HS-5 (cell line): ENCODE data around the gene ART5.
"Not testable (repeated sequence)": the region's sequence is repeated elsewhere in the genome, so short reads cannot be mapped to it uniquely, and the experiment has no call there.

Experiments
- DNase-seq: peaks from one replicate; pipeline ENCODE4 v3.0.0-alpha.2; 2012; ENCODE audit warnings: low read depth

The ART5 gene

DNA sequence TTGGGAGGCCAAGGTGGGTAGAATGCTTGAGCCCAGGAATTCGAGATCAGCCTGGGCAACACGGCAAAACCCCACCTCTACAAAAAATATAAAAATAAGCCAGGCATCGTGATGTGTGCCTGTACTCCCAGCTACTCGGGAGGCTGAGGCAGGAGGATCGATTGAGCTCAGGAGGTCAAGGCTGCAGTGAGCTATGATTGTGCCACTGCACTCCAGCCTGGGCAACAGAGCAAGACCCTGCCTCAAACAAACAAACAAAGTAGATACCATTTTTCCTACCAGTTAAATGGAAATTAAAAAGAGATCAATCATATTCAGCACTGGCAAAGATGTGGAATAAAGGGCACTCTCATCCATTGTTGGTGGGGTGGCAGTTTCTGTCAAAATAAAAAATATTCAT lies 15.5 kb upstream of the ART5 start:
- DNase-seq = not testable (repeated sequence)

DNA sequence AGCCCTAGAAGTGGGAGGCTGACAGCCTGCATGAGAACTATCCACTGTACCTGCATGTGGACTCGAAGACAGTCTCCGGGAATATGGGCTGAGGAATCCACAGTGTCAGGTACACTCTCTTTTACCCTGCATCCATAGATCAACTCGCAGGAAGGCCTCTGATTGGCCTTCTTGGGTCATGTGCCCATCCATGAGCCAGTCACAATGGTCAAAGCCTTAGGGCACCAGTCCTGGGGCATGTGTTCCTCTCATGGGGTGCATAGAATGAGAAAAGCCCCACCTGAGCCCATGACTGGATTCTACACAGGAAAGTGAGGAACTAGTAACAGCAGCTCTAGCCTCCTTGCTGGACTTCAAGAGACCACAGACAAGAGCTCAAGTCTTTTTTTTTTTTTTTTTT lies 13.8 kb upstream of the ART5 start:
- no peak for DNase-seq

DNA sequence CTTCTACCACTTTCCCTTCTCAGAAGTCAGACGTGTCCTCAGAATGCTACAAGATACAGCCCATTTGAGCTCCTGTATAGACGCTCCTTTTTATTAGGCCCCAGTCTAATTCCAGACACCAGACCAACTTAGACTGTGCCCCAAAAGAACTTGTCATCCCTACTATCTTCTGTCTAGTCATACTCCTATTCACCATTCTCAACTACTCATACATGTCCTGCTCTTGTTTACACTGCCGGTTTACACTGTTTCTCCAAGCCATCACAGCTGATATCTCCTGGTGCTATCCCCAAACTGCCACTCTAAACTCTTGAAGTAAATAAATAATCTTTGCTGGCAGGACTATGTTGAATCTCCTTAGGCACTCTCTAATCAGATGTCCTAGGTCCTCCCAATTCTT lies 10.7 kb upstream of the ART5 start:
- not testable (repeated sequence) for DNase-seq

DNA sequence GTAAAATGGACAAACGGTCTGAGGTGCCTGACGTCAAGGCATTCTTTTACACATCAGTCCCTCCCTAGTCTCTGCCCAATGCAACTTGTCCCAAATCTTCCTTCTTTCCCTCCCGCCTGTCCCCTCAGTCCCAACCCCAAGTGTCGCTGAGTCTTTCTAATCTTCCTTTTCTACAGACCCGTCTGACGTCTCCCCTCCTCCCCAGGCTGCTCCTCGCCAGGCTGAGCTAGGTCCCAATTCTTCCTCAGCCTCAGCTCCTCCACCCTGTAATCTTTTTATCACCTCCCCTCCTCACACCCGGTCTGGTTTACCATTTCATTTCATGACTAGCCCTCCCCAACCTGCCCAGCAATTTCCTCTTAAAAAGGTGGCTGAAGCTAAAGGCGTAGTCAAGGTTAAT lies 7.6 kb upstream of the ART5 start:
- DNase-seq = not testable (repeated sequence)

DNA sequence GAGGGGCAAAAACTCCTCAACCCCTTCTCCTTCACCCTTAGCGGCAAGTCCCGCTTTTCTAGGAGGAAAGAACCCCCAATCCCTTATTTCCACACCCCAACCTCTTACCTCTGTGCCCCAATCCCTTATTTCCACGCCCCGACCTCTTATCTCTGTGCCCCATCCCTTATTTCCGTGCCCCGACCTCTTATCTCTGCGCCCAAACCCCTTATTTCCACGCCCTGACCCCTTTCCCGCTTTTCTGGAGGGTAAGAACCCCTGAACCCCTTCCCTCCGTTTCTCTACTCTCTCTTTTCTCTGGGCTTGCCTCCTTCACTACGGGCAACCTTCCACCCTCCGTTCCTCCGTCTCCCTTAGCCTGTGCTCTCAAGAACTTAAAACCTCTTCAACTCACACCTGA lies 7.1 kb upstream of the ART5 start:
- DNase-seq = not testable (repeated sequence)

DNA sequence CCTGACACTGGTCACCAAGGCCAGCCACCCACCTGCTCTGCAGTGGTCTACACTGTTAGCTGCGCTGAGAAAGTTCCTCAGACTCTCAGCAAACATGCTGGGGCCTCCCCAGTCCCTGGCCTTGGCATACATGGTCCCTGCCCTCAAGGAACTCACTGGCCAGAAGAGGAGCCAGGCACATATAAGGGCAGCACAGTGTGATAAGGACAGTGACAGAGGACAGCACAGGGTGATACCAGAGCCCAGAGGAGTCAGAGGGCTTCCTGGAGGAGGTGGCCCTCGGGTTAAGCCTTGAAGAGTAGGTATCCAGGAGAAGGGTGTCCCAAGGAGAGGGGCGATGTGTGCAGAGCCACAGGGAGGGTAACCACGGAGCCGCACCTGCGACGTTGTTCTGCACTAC lies 3.8 kb upstream of the ART5 start:
- DNase-seq = no peak

DNA sequence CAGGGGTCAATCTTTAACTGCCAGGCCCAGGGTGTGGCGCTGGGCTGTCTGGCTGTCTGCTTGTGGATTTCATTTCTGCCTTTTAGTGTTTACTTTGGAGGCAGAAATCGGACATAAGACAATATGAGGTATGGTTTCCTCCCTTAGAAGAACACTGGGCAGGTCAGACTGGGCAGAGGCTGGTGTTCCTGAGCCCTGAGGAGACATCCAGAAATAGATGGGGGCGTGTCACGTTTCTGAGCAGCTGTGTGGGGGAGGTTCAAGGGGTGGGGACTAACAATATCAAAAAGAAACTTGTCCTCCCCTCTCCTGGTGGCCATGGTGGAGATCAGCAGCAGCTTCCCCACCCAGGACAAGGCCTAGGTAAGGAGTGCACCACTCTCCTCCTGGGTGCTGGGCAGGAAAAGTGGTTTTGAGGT lies 3.0 kb upstream of the ART5 start, which contains the start of gene ART1:
TSS of gene ART1 (plus strand) at position 312 of the 419 bp plus-strand sequence. CDS start 14,086 bp downstream, outside the sequence.
- DNase-seq = no peak

DNA sequence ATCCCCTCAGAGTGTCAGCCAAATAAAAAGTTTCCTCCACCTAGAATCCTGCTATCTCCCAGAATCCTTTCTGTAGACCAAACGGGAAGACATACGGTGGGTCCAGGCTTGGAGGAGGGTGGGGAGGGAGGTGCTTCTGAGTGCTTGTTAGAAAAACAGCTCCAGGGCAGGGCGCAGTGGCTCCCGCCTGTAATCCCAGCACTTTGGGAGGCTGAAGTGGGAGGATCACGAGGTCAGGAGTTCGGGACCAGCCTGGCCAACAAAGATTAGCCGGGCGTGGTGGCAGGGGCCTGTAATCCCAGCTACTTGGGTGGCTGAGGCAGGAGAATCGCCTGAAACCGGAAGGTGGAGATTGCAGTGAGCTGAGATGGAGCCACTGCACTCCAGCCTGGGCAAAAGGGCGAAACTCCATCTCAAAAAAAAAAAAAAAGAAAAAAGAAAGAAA lies 1.3 kb upstream of the ART5 start:
- DNase-seq = not testable (repeated sequence)

DNA sequence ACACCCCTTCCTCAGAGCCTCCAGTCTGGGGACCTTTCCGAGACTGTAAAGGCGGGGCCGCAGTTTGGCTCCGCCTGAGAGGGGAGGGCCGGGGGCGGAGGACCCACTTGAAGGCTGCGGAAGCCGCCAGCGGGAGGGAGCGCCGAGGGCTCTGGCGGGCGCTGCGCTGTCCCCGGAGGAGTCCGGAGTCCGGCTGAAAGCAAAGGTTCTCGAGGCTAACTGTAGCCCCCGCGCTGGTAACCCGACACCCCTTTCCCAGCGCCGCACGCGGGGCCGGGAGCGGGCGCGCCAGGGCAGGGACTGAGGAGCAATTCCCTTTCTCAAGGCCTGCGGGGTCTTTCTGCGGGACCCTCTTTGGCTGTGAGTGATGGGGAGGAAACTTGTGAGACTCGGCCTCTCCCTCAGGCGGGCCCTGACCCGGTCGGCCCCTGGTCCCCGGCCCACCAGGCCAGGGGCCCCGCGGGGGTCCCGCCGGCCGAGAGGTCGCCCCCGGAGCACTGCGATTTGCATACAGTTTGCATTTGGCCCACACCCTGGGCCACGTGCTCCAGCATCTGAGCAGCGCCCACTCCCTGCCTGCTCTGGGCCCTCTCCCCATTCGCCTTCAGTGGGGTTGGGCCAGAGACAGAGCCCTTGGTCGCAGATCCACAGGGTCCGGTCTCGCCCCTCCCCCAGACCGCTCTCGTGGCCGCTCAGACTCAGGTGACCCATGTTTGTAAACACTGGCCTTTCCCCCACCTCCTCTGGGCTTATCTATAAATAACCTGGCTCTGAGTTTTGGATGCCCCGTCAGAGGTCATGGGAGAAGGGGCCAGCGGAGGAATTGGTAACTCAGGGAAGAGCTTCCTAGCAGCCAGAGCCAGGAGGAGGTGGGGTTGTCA lies 519 bp upstream of the ART5 start:
- no peak for DNase-seq

DNA sequence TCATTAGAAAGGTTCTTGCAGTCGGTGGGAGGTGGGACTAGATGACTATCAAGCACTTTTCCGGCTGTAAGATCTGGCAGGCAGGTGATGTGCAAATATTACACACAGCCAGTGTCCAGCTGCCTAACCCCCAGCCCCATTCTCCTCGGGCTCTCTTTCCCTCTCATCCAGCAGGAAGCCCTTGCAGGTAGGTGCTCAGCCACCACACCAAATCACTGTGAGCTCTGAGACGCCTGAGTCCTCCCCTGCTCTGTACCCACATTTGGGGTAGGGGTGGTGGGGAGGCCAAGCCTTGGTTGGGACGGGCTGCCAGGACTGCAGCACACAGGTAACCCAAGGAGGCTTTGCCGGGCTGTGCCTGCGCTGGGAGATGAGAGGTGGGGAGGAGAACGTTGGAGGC lies 601 bp downstream of the ART5 start:
- DNase-seq = no peak

DNA sequence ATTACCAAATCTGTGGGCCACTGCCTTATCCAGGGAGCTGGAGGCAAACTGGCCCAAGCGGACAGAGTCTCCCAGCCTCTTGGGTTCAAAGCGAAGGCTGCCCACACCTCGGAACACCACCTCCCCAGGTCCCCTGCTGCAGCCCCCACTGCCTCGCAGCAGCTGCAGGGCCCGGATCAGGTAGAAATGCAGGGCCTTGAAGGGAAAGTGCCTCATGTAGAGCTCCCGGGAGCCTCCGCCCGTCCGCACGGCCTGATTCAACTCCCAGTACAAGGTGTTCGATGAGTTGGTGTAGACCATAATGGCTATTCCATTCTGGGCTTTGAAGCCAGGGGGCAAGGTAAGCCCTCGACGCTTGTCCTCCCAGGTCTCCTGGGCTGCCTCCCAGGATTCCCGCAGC lies 2.0 kb downstream of the ART5 start:
- no peak for DNase-seq

DNA sequence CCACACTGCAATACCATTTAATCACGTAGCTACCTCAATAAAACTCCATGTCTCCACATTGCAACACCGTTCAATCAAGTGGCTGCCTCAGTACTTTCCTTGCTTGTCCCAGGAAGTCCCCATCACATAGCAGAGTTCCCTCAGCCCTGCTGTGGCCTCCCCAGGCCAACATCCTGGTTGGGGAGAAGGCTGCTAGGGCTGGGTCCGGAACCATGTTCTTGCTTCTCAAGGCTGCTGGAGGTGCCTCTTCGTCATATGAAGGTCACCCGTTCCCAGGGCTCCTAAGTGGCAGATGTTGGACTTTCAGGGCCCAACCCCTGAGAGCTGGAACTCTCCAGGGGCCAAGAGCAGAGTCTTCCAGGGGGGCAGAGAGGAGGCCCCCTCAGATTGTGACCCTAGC lies 3.3 kb downstream of the ART5 start:
- no peak for DNase-seq

DNA sequence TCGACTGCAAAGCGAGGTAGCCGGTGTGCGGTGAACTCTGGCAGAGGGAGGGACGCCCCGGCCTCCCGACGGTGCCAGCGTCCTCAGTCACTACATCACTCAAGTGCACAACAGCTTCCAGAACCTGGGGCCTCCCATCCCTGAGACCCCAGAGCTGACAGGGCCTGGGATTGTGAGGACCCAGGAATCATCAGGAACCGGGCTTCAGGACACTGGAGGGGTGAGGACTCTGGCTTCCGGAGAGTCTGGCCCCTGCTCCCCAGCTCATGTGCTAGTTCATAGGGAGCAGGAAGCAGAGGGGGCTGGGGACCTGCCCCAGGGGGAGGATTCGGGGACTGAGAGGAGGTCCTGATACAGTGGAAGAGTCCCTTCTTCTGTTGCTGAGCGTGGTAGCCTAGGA lies 4.6 kb downstream of the ART5 start:
- DNase-seq = no peak

DNA sequence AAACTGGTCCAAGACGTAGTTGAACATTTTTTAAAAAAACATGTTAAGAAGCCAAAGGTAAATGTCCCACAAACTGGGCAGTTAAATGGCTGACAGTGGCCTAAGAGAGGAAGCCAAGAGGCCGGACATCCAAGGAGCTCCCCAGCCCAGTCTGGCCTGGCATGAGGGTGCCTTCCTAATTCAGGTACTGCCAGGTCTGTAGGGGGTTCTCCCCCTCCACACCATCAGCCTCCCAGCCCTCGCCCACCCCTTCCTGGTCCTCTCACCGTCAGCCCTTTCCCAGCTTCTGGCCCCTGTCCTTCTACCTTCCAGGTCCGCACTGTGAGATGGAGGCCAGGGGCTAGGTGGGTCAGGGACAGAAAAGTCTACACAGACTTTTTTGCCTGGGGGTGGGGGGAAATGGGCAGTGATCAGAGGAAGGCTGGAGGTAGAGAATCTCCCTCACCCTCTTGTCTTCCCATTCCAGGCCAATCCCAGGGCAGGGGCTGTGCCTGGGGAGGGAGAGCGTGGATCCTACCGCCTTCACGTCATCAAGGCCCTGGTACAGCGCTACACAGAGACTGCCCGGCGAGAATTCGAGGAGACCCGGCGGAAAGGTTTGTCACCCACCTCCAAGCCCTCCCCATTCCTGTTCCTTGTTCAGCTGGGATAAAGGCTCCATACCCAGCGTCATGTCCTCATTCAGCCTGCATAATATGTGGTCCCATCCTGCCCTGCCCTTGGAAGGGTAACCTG lies 6.0 kb downstream of the ART5 start:
- no peak for DNase-seq

DNA sequence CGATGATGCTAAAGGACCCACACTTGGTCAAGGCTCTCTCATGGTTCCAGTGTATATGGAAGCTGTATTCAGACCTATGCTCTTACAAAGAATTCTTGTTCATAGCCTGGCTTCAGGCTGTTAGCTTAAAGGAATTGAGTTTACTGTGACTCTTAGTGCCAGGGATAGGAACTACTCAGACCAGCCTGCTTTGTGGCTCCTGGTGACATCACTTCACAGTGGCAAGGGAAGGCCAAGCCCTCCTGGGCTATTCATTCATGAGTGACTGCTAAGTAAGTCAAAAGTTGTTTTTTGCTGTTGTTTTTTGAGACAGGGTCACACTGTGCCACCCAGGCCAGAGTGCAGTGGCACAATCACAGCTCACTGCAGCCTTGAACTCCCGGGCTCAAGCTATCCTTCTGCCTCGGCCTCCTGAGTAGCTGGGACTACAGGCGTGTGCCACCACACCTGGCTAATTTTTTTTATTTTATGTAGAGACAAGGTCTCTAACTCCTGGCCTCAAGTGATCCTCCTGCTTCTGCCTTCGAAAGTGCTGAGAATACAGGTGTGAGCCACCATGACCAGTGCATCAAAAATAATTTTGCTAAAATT lies 9.6 kb downstream of the ART5 start:
- DNase-seq = no peak

DNA sequence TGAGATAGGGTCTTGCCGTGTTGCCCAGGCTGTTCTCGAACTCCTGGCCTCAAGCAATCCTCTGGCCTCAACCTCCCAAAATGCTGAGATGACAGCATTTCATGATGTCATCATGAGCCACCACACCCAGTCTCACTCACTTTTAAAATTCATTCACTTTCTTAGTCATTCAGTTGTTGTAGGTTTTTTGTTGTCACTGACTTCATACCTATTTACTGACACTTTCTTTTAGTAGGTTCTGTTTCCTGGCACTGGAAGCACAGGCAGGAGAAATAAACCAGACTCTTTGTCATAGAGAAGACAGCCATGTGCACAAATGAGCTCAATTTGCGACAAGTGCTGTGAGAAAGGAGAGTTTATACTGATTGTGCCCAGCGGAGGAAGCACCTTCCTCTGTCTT lies 10.5 kb downstream of the ART5 start:
- DNase-seq = no peak

DNA sequence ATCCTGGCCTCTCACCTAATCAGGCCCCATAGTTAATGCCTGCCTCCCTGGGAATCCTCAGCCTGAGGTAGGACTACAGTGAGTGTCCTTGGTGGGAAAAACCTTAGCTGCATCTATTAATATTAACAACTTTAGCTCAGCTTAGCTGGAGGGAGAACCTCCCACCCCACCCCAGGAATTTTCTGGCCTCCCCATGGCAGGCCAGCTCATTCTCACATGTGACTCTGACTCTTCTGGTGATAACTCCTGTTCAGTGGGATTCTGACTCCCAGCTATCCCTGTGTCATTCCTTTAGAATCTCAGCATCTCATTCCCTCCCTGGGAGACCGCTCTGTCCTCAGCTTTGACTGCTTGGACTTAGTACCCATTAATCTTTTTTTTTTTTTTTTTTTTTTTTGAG lies 14.5 kb downstream of the ART5 start:
- DNase-seq = peak; percentile 78

DNA sequence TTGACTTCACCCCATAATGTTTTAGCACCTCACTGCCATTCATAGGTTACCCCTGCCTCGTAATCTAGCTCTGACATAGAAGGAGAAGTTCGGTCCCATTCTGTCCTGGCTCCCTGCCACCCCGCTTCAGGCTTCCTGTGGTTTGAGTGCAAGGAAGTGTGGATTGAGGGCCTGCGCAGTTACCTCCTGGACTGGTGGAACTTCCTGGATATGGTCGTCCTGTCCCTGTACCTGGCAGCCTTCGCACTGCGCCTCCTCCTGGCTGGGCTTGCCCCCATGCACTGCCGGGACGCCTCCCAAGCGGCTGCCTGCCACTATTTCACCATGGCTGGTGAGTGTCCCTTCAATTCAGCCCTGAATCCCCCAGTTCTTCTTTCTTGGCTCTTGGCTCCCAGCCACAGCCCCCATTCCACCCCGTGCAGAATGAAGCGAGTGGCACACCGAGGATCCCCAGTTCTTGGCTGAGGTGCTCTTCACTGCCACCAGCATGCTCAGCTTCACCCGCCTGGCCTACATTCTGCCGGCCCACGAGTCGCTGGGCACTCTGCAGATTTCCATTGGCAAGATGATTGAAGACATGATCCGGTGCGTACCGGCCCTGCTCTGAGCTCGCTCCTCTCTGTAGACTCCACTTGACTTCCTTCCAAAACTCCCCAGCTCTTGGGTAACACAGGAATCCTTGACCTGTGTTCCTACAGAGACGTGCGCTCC lies 15.4 kb downstream of the ART5 start:
- DNase-seq = no peak

DNA sequence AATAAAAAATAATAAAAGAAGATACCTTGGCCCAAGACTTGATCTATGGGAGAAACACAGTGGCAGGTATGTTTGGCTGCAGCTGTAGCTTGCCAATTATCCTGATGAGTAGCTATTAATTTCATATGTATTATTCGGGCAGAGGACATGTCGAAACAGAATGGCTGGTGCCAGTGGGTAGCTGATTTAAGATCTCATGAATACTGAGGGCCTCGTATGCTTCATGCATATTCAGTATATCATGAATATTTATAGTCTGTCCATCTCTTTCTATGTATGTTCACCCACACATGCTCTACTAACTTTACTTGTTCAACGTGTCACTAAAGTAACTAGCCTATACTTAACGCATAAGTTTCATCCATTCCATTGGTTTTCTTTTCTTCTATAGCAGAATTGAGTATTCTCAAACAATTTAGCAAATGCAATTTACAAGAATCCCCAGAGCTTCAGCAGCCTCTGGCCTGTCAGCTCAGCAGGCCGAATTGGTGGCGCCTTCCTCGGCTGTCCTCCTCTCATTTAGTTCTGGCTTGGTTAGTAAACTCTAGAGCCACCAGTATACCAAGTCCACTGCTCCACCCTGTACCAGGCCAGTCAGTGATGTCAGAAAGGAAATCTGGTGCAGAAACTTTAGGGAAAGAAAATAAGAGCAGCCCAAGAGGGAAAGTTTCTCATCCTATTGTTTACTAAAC lies 17.9 kb downstream of the ART5 start:
- no peak for DNase-seq

DNA sequence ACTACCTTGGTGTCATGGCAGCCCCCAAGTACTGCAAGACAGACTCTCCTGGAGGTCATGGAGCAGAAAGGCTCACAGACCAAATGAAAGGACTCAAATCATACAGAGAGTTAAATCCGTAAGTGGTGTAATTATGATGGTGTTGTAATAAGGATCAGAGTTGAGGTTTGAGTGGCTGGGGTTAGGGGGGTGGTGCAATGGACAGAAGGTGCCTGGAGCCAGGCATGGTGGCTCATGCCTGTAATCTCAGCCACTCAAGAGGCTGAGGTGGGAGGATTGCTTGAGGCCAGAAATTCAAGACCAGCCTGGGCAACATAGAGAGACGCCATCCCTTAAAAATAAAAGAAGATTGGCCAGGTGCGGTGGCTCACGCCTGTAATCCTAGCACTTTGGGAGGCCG lies 18.7 kb downstream of the ART5 start:
- no peak for DNase-seq

DNA sequence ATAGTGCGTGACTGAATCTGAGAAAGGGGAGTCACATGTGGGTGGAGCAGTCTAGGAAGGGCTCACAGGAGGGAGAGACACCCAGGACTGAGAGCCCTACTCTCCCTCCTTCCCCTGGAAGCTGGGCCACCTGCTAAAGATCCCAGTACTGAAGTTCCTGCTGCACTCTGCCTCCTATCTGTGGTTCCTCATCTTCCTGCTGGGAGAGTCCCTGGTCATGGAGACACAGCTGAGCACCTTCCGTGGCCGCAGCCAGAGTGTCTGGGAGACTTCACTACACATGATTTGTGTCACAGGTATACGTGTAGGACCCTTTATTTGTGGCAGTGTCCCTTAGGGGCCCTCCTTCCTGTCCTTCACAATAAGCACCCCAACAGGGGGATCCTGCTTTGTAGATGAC lies 19.3 kb downstream of the ART5 start:
- DNase-seq = no peak

DNA sequence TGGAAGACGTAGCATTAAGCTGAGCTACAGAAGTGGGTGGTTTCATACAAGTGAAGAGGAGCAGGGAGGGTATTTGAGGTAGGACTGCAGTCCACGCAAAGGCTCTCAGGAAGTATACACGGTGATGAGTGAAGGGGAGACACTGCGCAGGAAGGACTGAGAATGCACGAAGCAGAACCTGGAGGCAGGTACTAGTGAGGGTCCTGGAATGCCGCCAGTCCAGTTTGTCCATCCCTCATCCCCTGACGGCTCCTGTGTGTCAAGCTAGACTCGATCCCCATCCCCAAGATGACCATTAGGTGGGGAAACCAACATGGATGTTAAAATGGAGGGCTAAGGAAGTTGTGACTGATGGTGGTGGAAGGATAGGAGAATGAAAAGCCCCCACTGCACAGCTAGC lies 23.8 kb downstream of the ART5 start:
- no peak for DNase-seq
